ENCODE results near the gene KRCC1.

GRCh38 chr2:88059979-88060906, 4.7 kb upstream of the KRCC1 start:
- TF ChIP-seq POLR2AphosphoS5 (IDR thresholded peaks at IDR 0.05; ENCODE audit: borderline replicate concordance, low read depth, low read length) (no peak), EZH2 (IDR thresholded peaks at IDR 0.05) (no peak), FOXP2 (optimal IDR thresholded peaks at IDR 0.05; ENCODE audit: control extremely low read depth, extremely low read length, insufficient read depth) (no peak)

All from SK-N-MC (cell line).